K562 (cell line): Measurements from ENCODE around the gene ABHD16A. TPM values are rescaled to one million over a fixed set of nuclear protein-coding genes. Genes with fewer than 3 reads are reported as not detected.

Source experiments
- ARID3B ChIP-seq: fragments of 250-450 bp; sonication (Bioruptor Pico); IDR thresholded peaks from 2 replicates; pipeline ENCODE4 v1.4.0; 2020; ENCODE audit warnings: borderline replicate concordance
- HMG20B ChIP-seq: fragments of 250-450 bp; sonication (Bioruptor Pico); IDR thresholded peaks from 2 replicates; pipeline ENCODE4 v1.5.0; 2021; ENCODE audit warnings: mild to moderate bottlenecking
- HOXB6 ChIP-seq: fragments of 250-450 bp; sonication (Bioruptor Pico); IDR thresholded peaks from 2 replicates; pipeline ENCODE4 v1.5.1; 2022; ENCODE audit warnings: mild to moderate bottlenecking, borderline replicate concordance
- NCOA2 ChIP-seq, 2 experiments: fragments of 450-650 bp; IDR thresholded peaks; 2 replicates each; pipeline ENCODE4 v1.6.1; 2018; ENCODE audit warnings: mild to moderate bottlenecking in 2 of 2, moderate library complexity in 1 of 2; ENCODE audit not compliant: partially characterized antibody in 2 of 2
- NCOA6 ChIP-seq: fragments of 450-650 bp; IDR thresholded peaks from 2 replicates; pipeline ENCODE4 v1.6.1; 2017; ENCODE audit warnings: mild to moderate bottlenecking
- SMAD4 ChIP-seq: fragments of 250-450 bp; sonication (Bioruptor Pico); conservative IDR thresholded peaks from 2 replicates; pipeline ENCODE4 v1.8.0; 2021; ENCODE audit warnings: inconsistent platforms, mild to moderate bottlenecking, moderate library complexity
- ZBTB11 ChIP-seq, 3 experiments: fragments of 200-800 bp in 1 of 3; fragments of 250-450 bp in 1 of 3; fragments of 450-650 bp in 1 of 3; sonication (Bioruptor Pico) in 1 of 3; sonication (Bioruptor generic) in 1 of 3; formaldehyde crosslinking in 1 of 3; IDR thresholded peaks; 2 replicates each; pipeline versions ENCODE4 v1.6.1 to v1.8.0; 2016 to 2022; ENCODE audit warnings: mild to moderate bottlenecking in 2 of 3, missing genetic modification characterization in 2 of 3, missing compliant biosample characterization in 1 of 3, moderate library complexity in 1 of 3
- ZBTB26 ChIP-seq: fragments of 450-650 bp; formaldehyde crosslinking; IDR thresholded peaks from 2 replicates; pipeline ENCODE4 v1.4.0; 2022; ENCODE audit warnings: missing genetic modification characterization
- ZFPM2 ChIP-seq: fragments of 250-450 bp; sonication (Bioruptor Pico); IDR thresholded peaks from 2 replicates; pipeline ENCODE4 v1.5.1; 2022; ENCODE audit warnings: mild to moderate bottlenecking
- ZNF134 ChIP-seq: fragments of 250-450 bp; sonication (Bioruptor Pico); conservative IDR thresholded peaks from 2 replicates; pipeline ENCODE4 v1.4.0; 2020
- ZNF174 ChIP-seq: fragments of 250-450 bp; sonication (Bioruptor Pico); IDR thresholded peaks from 2 replicates; pipeline ENCODE4 v1.4.0; 2020; ENCODE audit warnings: mild to moderate bottlenecking
- ZNF280B ChIP-seq: fragments of 250-450 bp; sonication (Bioruptor Pico); IDR thresholded peaks from 2 replicates; pipeline ENCODE4 v1.5.1; 2021; ENCODE audit warnings: mild to moderate bottlenecking
- ZNF655 ChIP-seq: fragments of 250-450 bp; sonication (Bioruptor Pico); IDR thresholded peaks from 2 replicates; pipeline ENCODE4 v1.5.0; 2021
- ZNF695 ChIP-seq: fragments of 450-650 bp; formaldehyde crosslinking; IDR thresholded peaks from 2 replicates; pipeline ENCODE4 v1.4.0; 2020; ENCODE audit warnings: mild to moderate bottlenecking, moderate library complexity
- ZNF699 ChIP-seq: fragments of 250-450 bp; sonication (Bioruptor Pico); IDR thresholded peaks from 2 replicates; pipeline ENCODE4 v1.8.0; 2021; ENCODE audit warnings: mild to moderate bottlenecking, moderate library complexity; ENCODE audit not compliant: insufficient replicate concordance
- ZNF778 ChIP-seq: fragments of 450-650 bp; formaldehyde crosslinking; IDR thresholded peaks from 2 replicates; pipeline ENCODE4 v1.4.0; 2020; ENCODE audit warnings: mild to moderate bottlenecking, moderate library complexity
- ZSCAN32 ChIP-seq: fragments of 450-650 bp; formaldehyde crosslinking; IDR thresholded peaks from 2 replicates; pipeline ENCODE4 v1.4.0; 2020; ENCODE audit warnings: mild to moderate bottlenecking, moderate library complexity
- polyA plus RNA-seq, 8 experiments: library from polyadenylated mRNA; depleted of rRNA in 4 of 8; stranded (reverse) in 5 of 8; unstranded in 3 of 8; fragments of >200 nt; fragmentation: Nextera tagmentation in 2 of 8; fragmentation: Illumina TruSeq in 1 of 8; extraction: Ambion mirVana in 2 of 8; extraction: Trizol in 1 of 8; gene quantifications; 2 replicates each; pipeline versions ENCODE4 v1.2.1 to v1.2.3, GENCODE V29; 2011 to 2014; ENCODE audit warnings: inconsistent platforms in 1 of 8, missing spikeins in 1 of 8
- total RNA-seq, 7 experiments: library from RNA; depleted of rRNA in 6 of 7; stranded (reverse); fragments of >200 nt in 6 of 7; fragmentation: Illumina TruSeq in 2 of 7; extraction: Trizol in 2 of 7; gene quantifications; 2 replicates each; pipeline versions ENCODE4 v1.2.1 to v1.2.3, GENCODE V29; 2011 to 2021; ENCODE audit warnings: low replicate concordance in 1 of 7

ABHD16A gene
- total and polyA plus RNA-seq, 9 of the 15 experiments (the other 6 are each of a cell fraction or from before 2014, with no cell fraction given): 25.8 to 120 (median 81.6) TPM

GRCh38 chr6:31729979-31730630, 27.0 kb upstream of the ABHD16A start (continued):
- TF ChIP-seq ZNF695 (CRISPR knock-in tag): peak; percentile 97
- no peak for TF ChIP-seq ZNF699 (CRISPR knock-in tag)
- TF ChIP-seq HOXB6: peak; percentile 72
- peak; percentile 75; the same call in 1 of the 2 replicates for TF ChIP-seq ZNF778 (CRISPR knock-in tag)
- peak; percentile 99 for TF ChIP-seq ZNF280B (CRISPR knock-in tag)
- TF ChIP-seq HMG20B: peak; percentile 99
- peak; percentile 90; the same call in 1 of the 2 replicates for TF ChIP-seq ARID3B
- TF ChIP-seq ZNF174 (CRISPR knock-in tag): peak; percentile 89; the same call in 1 of the 2 replicates
- peak; percentile 97 for TF ChIP-seq ZBTB26 (CRISPR knock-in tag)
- TF ChIP-seq ZBTB11 (CRISPR knock-in tag; IDR thresholded peaks at IDR 0.05): peak in 1 of 3 experiments; percentile 48; a peak in 3 of 6 replicates
- TF ChIP-seq ZSCAN32: peak; percentile 97
- no peak for TF ChIP-seq NCOA6
- TF ChIP-seq NCOA2 (IDR thresholded peaks at IDR 0.05; ENCODE audit: partially characterized antibody in 2 of 2): no peak
- TF ChIP-seq ZNF134: peak; percentile 82
- peak; percentile 80 for TF ChIP-seq SMAD4
- TF ChIP-seq ZFPM2 (CRISPR knock-in tag): peak; percentile 99
- peak; percentile 99 for TF ChIP-seq ZNF655 (CRISPR knock-in tag)
